IPS-NIHi7 (cell line): ENCODE measurements around the gene TBRG4.

Experiments
- DNase-seq: peaks from one replicate; pipeline ENCODE4 v3.0.0; 2012; ENCODE audit warnings: mixed read lengths; ENCODE audit errors: extremely low spot score

TBRG4 gene

GRCh38 chr7:45055016-45055415, 56.5 kb downstream of the TBRG4 start:
- no peak for DNase-seq

DNA sequence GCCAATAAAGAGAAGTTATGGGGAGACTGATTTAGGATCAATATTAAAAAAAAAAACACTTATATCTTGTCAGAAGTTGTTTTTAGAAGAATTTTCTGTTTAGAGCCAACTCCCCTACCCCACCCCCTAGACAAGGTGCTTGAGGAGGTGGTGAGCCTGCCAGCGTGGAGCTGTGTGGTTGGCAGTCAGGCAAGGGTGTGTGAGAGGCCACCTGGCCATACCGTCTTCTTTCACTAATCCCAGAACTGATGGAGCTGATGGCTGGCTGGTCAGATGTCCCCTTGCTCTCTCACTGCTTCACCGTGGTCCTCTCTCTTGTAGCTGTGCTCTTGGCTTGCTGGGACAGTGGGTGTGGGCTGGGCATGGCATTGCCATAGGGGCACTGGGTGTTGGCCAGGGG, 57.1 kb downstream of the TBRG4 start:
- no peak for DNase-seq

DNA sequence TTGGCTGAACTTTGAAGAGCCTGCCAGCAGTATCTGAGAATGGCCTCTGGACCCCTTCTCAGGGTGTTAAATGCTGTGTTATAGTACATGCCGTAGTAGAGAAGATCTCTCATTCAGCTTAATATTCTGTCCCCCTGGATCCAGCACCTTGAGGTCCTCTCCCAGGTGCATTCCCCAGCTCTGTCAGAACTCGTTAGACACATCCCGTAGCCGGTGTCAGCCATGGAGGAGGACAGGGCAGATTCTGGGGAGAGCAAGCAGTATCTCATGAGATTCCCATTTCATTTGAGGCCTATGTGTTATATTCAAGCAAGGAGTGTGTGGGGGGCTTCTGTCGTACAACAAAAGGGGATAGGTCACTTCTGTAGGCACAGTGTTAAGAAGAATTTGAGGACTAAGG, 57.6 kb downstream of the TBRG4 start:
- DNase-seq: no peak

GRCh38 chr7:45053401-45053800, 58.1 kb downstream of the TBRG4 start:
- no peak for DNase-seq

GRCh38 chr7:45052011-45052410, 59.5 kb downstream of the TBRG4 start:
- DNase-seq: no peak

- no peak for DNase-seq
These were observed 61.3 kb downstream of the TBRG4 start for GRCh38 chr7:45050198-45050597.
